ENCODE results near the gene SMYD3. TPM values are rescaled to one million over a fixed set of nuclear protein-coding genes. Genes with fewer than 3 reads are reported as not detected.

The SMYD3 gene
- total and polyA plus RNA-seq, 2 donors (not counting 1 experiment from before 2014, with no cell fraction given), result 9.7 to 37.2 TPM

DNA sequence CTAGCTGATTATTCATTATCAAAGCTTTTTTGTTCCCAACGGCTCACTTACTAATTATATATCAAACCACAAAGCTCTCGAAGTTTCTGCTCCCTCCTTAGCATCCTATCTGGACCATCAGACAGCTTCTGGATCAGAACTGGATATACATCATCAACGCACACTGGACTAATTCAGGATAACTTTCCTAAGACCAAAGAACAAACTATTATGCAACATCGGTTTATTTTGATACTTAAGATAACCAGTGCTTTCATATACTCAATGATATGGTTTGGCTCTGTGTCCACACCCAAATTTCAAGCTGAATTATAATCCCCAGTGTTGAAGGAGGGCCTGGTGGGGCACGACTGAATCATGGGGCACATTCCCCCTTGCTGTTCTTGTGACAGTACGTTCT is 110.8 kb downstream of the SMYD3 start:
- Mint-ChIP-seq H3K9me3 (ENCODE audit: insufficient read depth) (peaks cover 4% of the 10 kb centered on the region), H3K27ac (no peak overlapping the region), H3K4me3 (no peak overlapping the region), H3K27me3 (no peaks in the 10 kb centered on the region), H3K4me1 (no peaks in the 10 kb centered on the region)
- no peak overlapping the region for H3K9ac ChIP-seq (ENCODE audit: low read length)
- no peaks in the 10 kb centered on the region for H3K4me1 ChIP-seq (ENCODE audit: control insufficient read depth in 2 of 2, insufficient read depth in 2 of 2, low read length in 2 of 2)
- ATAC-seq (ENCODE audit: low read depth) (no peak), DNase-seq (no peak)
- H3K4me2 ChIP-seq (replicated peaks; ENCODE audit: low read depth, low read length, poor library complexity, severe bottlenecking), result no peak overlapping the region
- no peak overlapping the region for H2AFZ ChIP-seq (ENCODE audit: insufficient read depth, low read depth, low read length, poor library complexity, severe bottlenecking)
- intact Hi-C loops (cut with micrococcal nuclease), result no loop called here
- H3K9me3 ChIP-seq (ENCODE audit: control extremely low read depth in 1 of 3, control insufficient read depth in 2 of 3, insufficient read depth in 1 of 3, low read length in 2 of 3), result peaks cover 0 to 5% (median 4%) of the 10 kb centered on the region in 3 donors
- H3K36me3 ChIP-seq (replicated peaks in 1 of 2; ENCODE audit: control extremely low read depth in 1 of 2, control insufficient read depth in 1 of 2, extremely low read depth in 1 of 2, insufficient read depth in 2 of 2, low read length in 1 of 2), result no peaks in the 10 kb centered on the region
- H4K20me1 ChIP-seq (ENCODE audit: control insufficient read depth, insufficient read depth, low read length, poor library complexity, severe bottlenecking), result no peaks in the 10 kb centered on the region
- no peak overlapping the region for H3K27ac ChIP-seq (ENCODE audit: low read length in 2 of 2)
- H3K27me3 ChIP-seq (replicated peaks in 1 of 4; ENCODE audit: control extremely low read depth in 1 of 4, control insufficient read depth in 3 of 4, insufficient read depth in 4 of 4, low read length in 3 of 4), result no peaks in the 10 kb centered on the region
- ChIA-PET POLR2A (no interaction called here), CTCF (no interaction called here)
- no peak overlapping the region for H3K4me3 ChIP-seq (ENCODE audit: control extremely low read depth in 1 of 5, extremely low read depth in 1 of 5, insufficient read depth in 1 of 5, low read depth in 2 of 5, low read length in 4 of 5)
- WGBS (ENCODE audit: insufficient coverage), result 96% methylated on average over 5 of the region's 6 CpGs
- TF ChIP-seq, protein P1, sequence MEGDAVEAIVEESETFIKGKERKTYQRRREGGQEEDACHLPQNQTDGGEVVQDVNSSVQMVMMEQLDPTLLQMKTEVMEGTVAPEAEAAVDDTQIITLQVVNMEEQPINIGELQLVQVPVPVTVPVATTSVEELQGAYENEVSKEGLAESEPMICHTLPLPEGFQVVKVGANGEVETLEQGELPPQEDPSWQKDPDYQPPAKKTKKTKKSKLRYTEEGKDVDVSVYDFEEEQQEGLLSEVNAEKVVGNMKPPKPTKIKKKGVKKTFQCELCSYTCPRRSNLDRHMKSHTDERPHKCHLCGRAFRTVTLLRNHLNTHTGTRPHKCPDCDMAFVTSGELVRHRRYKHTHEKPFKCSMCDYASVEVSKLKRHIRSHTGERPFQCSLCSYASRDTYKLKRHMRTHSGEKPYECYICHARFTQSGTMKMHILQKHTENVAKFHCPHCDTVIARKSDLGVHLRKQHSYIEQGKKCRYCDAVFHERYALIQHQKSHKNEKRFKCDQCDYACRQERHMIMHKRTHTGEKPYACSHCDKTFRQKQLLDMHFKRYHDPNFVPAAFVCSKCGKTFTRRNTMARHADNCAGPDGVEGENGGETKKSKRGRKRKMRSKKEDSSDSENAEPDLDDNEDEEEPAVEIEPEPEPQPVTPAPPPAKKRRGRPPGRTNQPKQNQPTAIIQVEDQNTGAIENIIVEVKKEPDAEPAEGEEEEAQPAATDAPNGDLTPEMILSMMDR (IDR thresholded peaks at IDR 0.05), result no peak
- no peaks in the 10 kb centered on the region for H3K79me2 ChIP-seq (ENCODE audit: control insufficient read depth, insufficient read depth, low read length)

DNA sequence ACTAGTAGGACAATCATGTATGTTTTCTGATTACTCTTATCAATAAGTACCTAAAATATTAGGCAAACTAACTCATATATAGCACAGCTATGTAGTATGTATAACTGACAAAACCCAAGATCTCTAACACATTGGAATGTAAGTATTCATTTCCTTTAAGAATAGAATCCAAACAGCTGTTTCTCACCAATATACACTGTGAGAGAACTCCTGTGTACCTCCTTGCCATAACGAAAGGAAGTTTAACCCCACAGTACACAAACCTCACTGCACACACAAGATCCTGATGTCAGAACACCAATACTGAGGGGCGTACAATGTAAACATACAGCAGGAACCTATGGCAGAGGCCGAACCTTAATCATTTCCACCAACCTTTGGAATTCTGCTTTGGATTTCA is 113.0 kb downstream of the SMYD3 start:
- POLR2A ChIA-PET, result no interaction called here
- CTCF ChIA-PET, result no interaction called here
- H3K9me3 ChIP-seq (ENCODE audit: control extremely low read depth in 1 of 3, control insufficient read depth in 2 of 3, insufficient read depth in 1 of 3, low read length in 2 of 3), result peaks cover 0 to 11% (median 8%) of the 10 kb centered on the region in 3 donors
- H3K9ac ChIP-seq (ENCODE audit: low read length), result no peak overlapping the region
- H3K4me2 ChIP-seq (replicated peaks; ENCODE audit: low read depth, low read length, poor library complexity, severe bottlenecking), result no peak overlapping the region
- H3K79me2 ChIP-seq (ENCODE audit: control insufficient read depth, insufficient read depth, low read length), result no peaks in the 10 kb centered on the region
- H4K20me1 ChIP-seq (ENCODE audit: control insufficient read depth, insufficient read depth, low read length, poor library complexity, severe bottlenecking), result no peaks in the 10 kb centered on the region
- no peaks in the 10 kb centered on the region for H3K4me1 ChIP-seq (ENCODE audit: control insufficient read depth in 2 of 2, insufficient read depth in 2 of 2, low read length in 2 of 2)
- no peaks in the 10 kb centered on the region for H3K36me3 ChIP-seq (replicated peaks in 1 of 2; ENCODE audit: control extremely low read depth in 1 of 2, control insufficient read depth in 1 of 2, extremely low read depth in 1 of 2, insufficient read depth in 2 of 2, low read length in 1 of 2)
- intact Hi-C loops (cut with micrococcal nuclease), result no loop called here
- no peak overlapping the region for H3K4me3 ChIP-seq (ENCODE audit: control extremely low read depth in 1 of 5, extremely low read depth in 1 of 5, insufficient read depth in 1 of 5, low read depth in 2 of 5, low read length in 4 of 5)
- ATAC-seq (ENCODE audit: low read depth) (no peak), DNase-seq (no peak)
- no peak overlapping the region for H3K27ac ChIP-seq (ENCODE audit: low read length in 2 of 2)
- H3K27me3 ChIP-seq (replicated peaks in 1 of 4; ENCODE audit: control extremely low read depth in 1 of 4, control insufficient read depth in 3 of 4, insufficient read depth in 4 of 4, low read length in 3 of 4), result no peaks in the 10 kb centered on the region
- TF ChIP-seq, protein P1 (IDR thresholded peaks at IDR 0.05), result no peak
- no peak for TF ChIP-seq EZH2 (IDR thresholded peaks at IDR 0.05; ENCODE audit: borderline replicate concordance, insufficient read depth, low read depth, low read length, poor library complexity, severe bottlenecking)
- Mint-ChIP-seq H3K9me3 (ENCODE audit: insufficient read depth) (peaks cover 8% of the 10 kb centered on the region), H3K4me3 (no peak overlapping the region), H3K27me3 (no peaks in the 10 kb centered on the region), H3K27ac (no peak overlapping the region), H3K4me1 (no peaks in the 10 kb centered on the region)
- H2AFZ ChIP-seq (ENCODE audit: insufficient read depth, low read depth, low read length, poor library complexity, severe bottlenecking), result no peak overlapping the region
- 91% methylated on average over 1 of the region's 3 CpGs for WGBS (ENCODE audit: insufficient coverage)
